Effector memory CD4-positive, alpha-beta T cell (primary cell): ENCODE results near the gene TBC1D20.

Experiments used
- DNase-seq, 3 donors: peaks; one replicate each; pipeline ENCODE4 v3.0.0-alpha.2; 2020
- H3K27ac ChIP-seq: 2 replicates; pipeline ENCODE4 v1.7.0; 2013; ENCODE audit warnings: mild to moderate bottlenecking, low read length, moderate library complexity; ENCODE audit not compliant: insufficient read depth, poor library complexity, severe bottlenecking
- H3K27me3 ChIP-seq: replicated peaks from 2 replicates; pipeline ENCODE4 v1.7.0; 2013; ENCODE audit warnings: mild to moderate bottlenecking, low read length; ENCODE audit not compliant: insufficient read depth, control insufficient read depth, poor library complexity, severe bottlenecking
- H3K36me3 ChIP-seq: 2 replicates; pipeline ENCODE4 v1.7.0; 2013; ENCODE audit warnings: mild to moderate bottlenecking, low read length, moderate library complexity; ENCODE audit not compliant: control insufficient read depth, insufficient read depth
- H3K4me1 ChIP-seq: 2 replicates; pipeline ENCODE4 v1.7.0; 2013; ENCODE audit warnings: low read length, mild to moderate bottlenecking; ENCODE audit not compliant: control insufficient read depth, insufficient read depth, poor library complexity, severe bottlenecking
- H3K4me3 ChIP-seq: 2 replicates; pipeline ENCODE4 v1.7.0; 2013; ENCODE audit warnings: low read length, low read depth, mild to moderate bottlenecking; ENCODE audit not compliant: insufficient read depth, poor library complexity, severe bottlenecking
- H3K9me3 ChIP-seq: 2 replicates; pipeline ENCODE4 v1.7.0; 2013; ENCODE audit warnings: mild to moderate bottlenecking, low read length, moderate library complexity; ENCODE audit not compliant: control insufficient read depth

TBC1D20 gene

DNA sequence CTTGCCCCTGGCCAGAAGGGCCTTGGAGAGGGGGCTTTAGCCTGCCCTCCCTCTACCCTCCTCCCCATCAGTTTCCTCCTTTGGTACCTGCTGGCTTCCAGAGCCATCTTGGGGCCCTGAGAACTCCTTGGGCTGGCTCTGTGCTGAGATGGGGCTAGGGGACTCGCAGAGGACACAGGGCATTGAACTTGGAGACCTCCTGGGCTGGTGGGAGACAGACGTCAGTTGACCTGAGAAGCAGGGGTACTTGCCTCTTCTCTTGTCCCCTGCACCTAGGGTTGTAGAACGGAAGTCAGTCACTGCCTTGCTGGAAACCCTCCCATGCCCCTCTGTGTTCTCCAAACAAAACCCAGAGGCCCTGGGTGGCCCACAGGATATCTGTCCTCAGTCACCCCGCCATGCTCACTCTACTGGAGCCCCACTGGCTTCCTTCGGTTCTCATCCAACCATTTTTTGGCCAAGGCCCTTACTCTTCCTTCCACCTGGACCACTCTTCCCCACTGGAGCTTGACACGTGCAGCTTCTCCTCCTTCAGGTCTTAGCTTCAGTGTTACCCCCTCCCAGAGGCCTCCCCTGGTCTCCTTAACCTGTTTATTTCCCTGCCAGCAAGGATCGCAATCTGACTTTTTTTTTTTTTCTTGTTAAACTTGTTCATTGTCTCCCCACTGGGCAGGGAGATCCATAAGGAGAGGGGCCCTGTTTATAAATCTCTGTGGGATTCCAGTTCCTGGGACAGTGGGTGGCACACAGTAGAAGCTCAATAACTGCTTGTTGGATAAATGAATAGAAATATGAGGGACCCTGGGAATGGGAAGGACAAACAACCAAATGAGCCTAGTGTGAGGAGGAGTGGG lies 53.3 kb downstream of the TBC1D20 start:
- Histone ChIP-seq H3K27ac (peak overlapping the region; percentile 84), H3K4me3 (peak overlapping the region; percentile 99), H3K9me3 (no peaks in the 10 kb centered on the region), H3K27me3 (no peaks in the 10 kb centered on the region), H3K4me1 (peaks cover 13% of the 10 kb centered on the region), H3K36me3 (no peaks in the 10 kb centered on the region)
- DNase-seq: no peak

DNA sequence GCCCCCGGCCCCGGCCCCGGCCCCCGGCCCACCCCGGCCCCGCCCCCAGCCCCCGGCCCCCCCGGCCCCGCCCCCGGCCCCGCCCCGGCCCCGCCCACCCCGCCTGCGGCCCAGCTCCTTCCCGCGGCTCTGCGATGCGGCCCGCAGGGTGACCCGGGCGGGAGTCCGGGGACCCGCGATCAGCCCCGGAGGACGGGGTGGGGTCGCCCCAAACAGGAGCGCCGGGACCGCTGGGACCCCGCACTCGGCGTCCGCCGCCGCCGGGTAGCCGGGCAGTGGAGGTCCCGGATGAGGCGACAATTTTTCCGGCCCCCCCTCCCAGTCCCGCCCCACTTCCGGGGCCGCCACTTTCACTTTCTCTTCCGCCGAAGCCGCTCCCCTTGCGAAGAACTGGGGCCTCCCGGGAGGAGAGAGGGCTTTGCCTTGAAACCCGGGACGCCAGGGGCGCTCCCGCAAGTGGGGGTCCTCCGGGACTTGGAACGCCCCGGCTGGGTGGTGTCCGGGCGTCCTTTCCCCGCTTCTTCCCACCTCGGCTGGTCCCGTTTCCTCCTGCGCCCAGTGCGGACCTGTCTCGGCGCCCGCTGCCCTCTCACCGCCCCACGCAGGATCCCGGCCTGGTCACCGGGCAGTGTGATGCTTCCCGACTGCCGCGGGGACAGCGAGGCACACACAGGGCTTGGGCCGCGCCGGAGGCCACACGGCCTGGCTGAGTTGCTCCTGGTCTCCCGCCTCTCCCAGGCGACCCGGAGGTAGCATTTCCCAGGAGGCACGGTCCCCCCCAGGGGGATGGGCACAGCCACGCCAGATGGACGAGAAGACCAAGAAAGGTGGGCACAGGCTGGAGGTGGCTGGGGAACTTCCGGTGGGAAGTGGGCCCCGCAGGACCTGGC lies 54.1 kb downstream of the TBC1D20 start, which contains the start of gene RBCK1:
Gene RBCK1, plus strand, starts transcription at position 347 of the 890 bp plus-strand sequence. Its CDS starts 459 bp downstream, at position 806.
- Histone ChIP-seq H3K27ac (peak within 1 kb of the TSS; percentile 84), H3K9me3 (no peaks in the 10 kb centered on the region), H3K4me3 (peak within 1 kb of the TSS; percentile 99), H3K27me3 (no peaks in the 10 kb centered on the region), H3K4me1 (peaks cover 13% of the 10 kb centered on the region), H3K36me3 (no peaks in the 10 kb centered on the region)
- peak; percentile 82 to 84 (median 84) for DNase-seq

GRCh38 chr20:407133-407952 lies 55.0 kb downstream of the TBC1D20 start:
- peak in 2 of 3 donors; percentile 57 to 67 for DNase-seq
- peak overlapping the region; percentile 84 for H3K27ac ChIP-seq
- no peaks in the 10 kb centered on the region for H3K27me3 ChIP-seq

GRCh38 chr20:406200-407132 lies 55.9 kb downstream of the TBC1D20 start:
- Histone ChIP-seq H3K4me1 (peaks cover 16% of the 10 kb centered on the region), H3K27ac (no peak overlapping the region), H3K36me3 (no peaks in the 10 kb centered on the region), H3K27me3 (no peaks in the 10 kb centered on the region), H3K4me3 (no peak overlapping the region), H3K9me3 (no peaks in the 10 kb centered on the region)
- no peak for DNase-seq

More at GRCh38 chr20:407133-407952, 55.0 kb downstream of the TBC1D20 start:
- Histone ChIP-seq H3K4me3 (peak overlapping the region; percentile 52), H3K4me1 (peaks cover 16% of the 10 kb centered on the region), H3K36me3 (no peaks in the 10 kb centered on the region), H3K9me3 (no peaks in the 10 kb centered on the region)

GRCh38 chr20:404088-404487 lies 58.2 kb downstream of the TBC1D20 start:
- peaks cover 8% of the 10 kb centered on the region for H3K4me1 ChIP-seq
- no peaks in the 10 kb centered on the region for H3K36me3 ChIP-seq
- no peaks in the 10 kb centered on the region for H3K27me3 ChIP-seq
- H3K9me3 ChIP-seq: no peaks in the 10 kb centered on the region
- DNase-seq: no peak
- no peak overlapping the region for H3K4me3 ChIP-seq
- H3K27ac ChIP-seq: no peak overlapping the region

- Histone ChIP-seq H3K27me3 (no peaks in the 10 kb centered on the region), H3K4me1 (peaks cover 3% of the 10 kb centered on the region), H3K27ac (no peak overlapping the region), H3K9me3 (no peaks in the 10 kb centered on the region), H3K36me3 (no peaks in the 10 kb centered on the region), H3K4me3 (no peak overlapping the region)
- no peak for DNase-seq
These were observed 58.8 kb downstream of the TBC1D20 start for GRCh38 chr20:403582-403957.

- Histone ChIP-seq H3K9me3 (no peaks in the 10 kb centered on the region), H3K4me3 (no peak overlapping the region), H3K36me3 (no peaks in the 10 kb centered on the region), H3K4me1 (peaks cover 3% of the 10 kb centered on the region), H3K27me3 (no peaks in the 10 kb centered on the region), H3K27ac (no peak overlapping the region)
- DNase-seq: no peak
These were observed 59.3 kb downstream of the TBC1D20 start for GRCh38 chr20:402898-403581.

GRCh38 chr20:402496-402885 lies 59.8 kb downstream of the TBC1D20 start:
- no peak for DNase-seq
- no peaks in the 10 kb centered on the region for H3K27me3 ChIP-seq
- no peak overlapping the region for H3K4me3 ChIP-seq
- H3K27ac ChIP-seq: no peak overlapping the region
- peaks cover 3% of the 10 kb centered on the region for H3K4me1 ChIP-seq
- H3K36me3 ChIP-seq: peaks cover 4% of the 10 kb centered on the region
- no peaks in the 10 kb centered on the region for H3K9me3 ChIP-seq
